ENCODE measurements around the gene SPEM3.

The SPEM3 gene

DNA sequence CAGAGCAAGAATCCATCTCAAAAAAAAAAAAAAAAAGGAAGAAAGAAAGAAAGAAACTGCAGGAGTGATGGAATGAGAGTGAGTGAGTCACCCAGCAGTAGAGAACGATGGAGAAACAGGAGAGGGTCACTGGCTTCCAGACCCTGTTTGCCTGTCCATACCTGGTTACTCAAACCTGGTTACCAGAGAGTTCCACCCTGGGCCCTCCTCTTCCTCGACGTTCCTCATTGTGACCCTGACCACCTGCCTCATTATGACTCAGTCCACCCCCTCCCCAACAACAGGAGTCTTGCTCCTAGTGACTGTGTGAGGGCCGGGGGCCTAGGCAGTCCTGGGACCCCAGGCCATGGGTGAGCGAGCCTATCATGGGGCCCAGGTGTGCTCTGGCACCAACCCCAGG lies at the start of gene SPEM3:
SPEM3 (plus strand) TSS at position 301 of the 400 bp plus-strand sequence; CDS start at position 347, 46 bp downstream.
- TF ChIP-seq, protein P1, sequence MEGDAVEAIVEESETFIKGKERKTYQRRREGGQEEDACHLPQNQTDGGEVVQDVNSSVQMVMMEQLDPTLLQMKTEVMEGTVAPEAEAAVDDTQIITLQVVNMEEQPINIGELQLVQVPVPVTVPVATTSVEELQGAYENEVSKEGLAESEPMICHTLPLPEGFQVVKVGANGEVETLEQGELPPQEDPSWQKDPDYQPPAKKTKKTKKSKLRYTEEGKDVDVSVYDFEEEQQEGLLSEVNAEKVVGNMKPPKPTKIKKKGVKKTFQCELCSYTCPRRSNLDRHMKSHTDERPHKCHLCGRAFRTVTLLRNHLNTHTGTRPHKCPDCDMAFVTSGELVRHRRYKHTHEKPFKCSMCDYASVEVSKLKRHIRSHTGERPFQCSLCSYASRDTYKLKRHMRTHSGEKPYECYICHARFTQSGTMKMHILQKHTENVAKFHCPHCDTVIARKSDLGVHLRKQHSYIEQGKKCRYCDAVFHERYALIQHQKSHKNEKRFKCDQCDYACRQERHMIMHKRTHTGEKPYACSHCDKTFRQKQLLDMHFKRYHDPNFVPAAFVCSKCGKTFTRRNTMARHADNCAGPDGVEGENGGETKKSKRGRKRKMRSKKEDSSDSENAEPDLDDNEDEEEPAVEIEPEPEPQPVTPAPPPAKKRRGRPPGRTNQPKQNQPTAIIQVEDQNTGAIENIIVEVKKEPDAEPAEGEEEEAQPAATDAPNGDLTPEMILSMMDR (IDR thresholded peaks at IDR 0.05; ENCODE audit: low read depth, low read length, missing control alignments): no peak
- H3K4me3 ChIP-seq (replicated peaks; ENCODE audit: low read depth, low read length): no peak within 1 kb of the TSS
- no peak for DNase-seq (ENCODE audit: extremely low read depth, low read depth)

DNA sequence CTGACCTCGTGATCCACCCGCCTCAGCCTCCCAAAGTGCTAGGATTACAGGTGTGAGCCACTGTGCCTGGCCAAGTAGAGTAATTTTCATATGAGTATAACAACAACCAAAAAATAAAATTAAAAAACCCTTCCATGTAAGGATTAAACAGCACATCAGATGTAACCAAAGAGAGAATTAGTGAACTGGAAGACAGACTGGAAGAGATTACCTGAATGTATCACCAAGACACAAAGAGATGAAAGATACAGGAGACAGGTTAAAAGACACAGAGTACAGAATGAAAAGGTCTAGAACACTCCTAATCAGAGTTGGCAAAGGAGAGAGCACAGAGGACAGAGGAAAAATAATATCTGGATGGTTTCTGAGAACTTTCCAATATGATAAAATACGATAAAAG lies 49.5 kb upstream of the SPEM3 start:
- no peak overlapping the region for H3K4me3 ChIP-seq (replicated peaks; ENCODE audit: low read depth, low read length)
- TF ChIP-seq, protein P1 (IDR thresholded peaks at IDR 0.05; ENCODE audit: low read depth, low read length, missing control alignments): no peak
- DNase-seq (ENCODE audit: extremely low read depth, low read depth): no peak

- no peak overlapping the region; the same call in 1 of the 2 replicates for H3K4me3 ChIP-seq (replicated peaks; ENCODE audit: low read depth, low read length)
- TF ChIP-seq, protein P1 (IDR thresholded peaks at IDR 0.05; ENCODE audit: low read depth, low read length, missing control alignments): no peak
- DNase-seq (ENCODE audit: extremely low read depth, low read depth): no peak
Measured at GRCh38 chr17:7380321-7380720, 48.3 kb upstream of the SPEM3 start.

DNA sequence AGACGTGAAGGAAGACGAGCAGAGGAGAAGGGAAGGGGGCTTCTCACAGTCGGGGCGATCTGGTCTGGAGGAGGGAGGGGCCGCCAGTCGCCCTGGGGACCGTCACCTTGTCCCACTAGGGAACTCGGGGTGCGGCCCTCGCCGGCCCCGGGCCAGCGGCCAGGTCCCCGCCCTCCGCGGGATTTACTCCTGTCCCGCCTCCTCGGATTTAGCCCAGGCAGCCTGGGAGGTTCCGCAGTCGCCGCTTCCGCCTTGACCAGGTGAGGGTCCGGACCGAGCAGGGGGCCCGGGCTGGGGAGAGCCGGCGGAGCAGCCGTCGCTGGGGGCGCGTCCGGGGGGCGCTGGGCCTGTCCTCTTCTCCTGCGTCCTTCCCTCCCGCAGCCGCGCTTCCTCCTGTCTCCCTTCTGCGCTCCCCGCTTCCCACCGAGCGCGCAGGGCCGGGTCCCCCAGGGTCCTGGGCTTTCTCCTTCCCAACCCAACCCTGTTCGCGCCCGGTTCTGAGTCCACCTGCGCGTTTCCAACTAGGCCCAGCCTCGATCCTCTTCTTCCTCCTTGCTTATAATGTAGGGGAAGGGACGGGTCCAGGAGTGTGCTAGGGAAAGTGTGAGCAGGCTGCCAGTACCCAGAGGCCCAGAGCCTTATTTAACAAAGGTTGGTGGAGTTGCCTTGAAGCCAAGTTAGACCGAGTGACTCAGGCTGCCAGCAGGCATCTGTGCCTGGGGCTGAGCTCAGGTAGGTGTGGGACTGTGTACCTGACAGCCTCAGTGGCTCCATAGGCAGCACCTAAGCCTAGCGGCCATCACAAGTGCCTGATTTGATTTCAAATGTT lies 47.6 kb upstream of the SPEM3 start, which contains the start of gene TNK1:
TNK1 (plus strand) TSS at position 235 of the 829 bp plus-strand sequence. CDS start 1,838 bp downstream, outside the sequence.
- peak within 1 kb of the TSS; percentile 23 for H3K4me3 ChIP-seq (replicated peaks; ENCODE audit: low read depth, low read length)
- no peak for DNase-seq (ENCODE audit: extremely low read depth, low read depth)
- TF ChIP-seq, protein P1 (IDR thresholded peaks at IDR 0.05; ENCODE audit: low read depth, low read length, missing control alignments): no peak

GRCh38 chr17:7382901-7383300 lies 45.8 kb upstream of the SPEM3 start:
- no peak overlapping the region for H3K4me3 ChIP-seq (replicated peaks; ENCODE audit: low read depth, low read length)
- DNase-seq (ENCODE audit: extremely low read depth, low read depth): no peak
- TF ChIP-seq, protein P1 (IDR thresholded peaks at IDR 0.05; ENCODE audit: low read depth, low read length, missing control alignments): no peak

DNA sequence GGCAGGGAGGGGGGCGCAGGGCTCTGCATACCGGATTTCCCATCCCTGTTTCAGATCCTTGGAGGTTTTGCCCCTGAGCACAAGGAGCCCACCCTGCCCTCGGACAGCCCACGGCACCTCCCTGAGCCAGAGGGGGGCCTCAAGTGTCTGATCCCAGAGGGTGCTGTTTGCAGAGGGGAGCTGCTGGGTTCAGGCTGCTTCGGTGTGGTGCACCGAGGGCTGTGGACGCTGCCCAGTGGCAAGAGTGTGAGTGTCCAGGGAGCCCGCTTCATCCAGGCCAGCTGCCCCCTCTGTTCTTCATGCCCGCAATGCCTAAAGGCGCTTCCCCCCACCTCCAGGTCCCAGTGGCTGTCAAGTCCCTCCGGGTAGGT lies 45.3 kb upstream of the SPEM3 start:
- no peak for DNase-seq (ENCODE audit: extremely low read depth, low read depth)
- H3K4me3 ChIP-seq (replicated peaks; ENCODE audit: low read depth, low read length): peak overlapping the region; percentile 40
- TF ChIP-seq, protein P1 (IDR thresholded peaks at IDR 0.05; ENCODE audit: low read depth, low read length, missing control alignments): no peak

All from HFF-Myc (cell line).